Activated CD8-positive, alpha-beta memory T cell treated with anti-CD3 and anti-CD28 coated beads, Interleukin-2, amount 50 U/mL, for 1 hour (primary cell): ENCODE data around the gene NFASC.

Experiments
- DNase-seq: peaks from one replicate; pipeline ENCODE4 v3.0.0-alpha.2; 2020; ENCODE audit errors: extremely low read depth

Gene NFASC

GRCh38 chr1:204889681-204890383 is 19.2 kb downstream of the NFASC start:
- DNase-seq = no peak

GRCh38 chr1:204891860-204892259 is 21.2 kb downstream of the NFASC start:
- no peak for DNase-seq

DNA sequence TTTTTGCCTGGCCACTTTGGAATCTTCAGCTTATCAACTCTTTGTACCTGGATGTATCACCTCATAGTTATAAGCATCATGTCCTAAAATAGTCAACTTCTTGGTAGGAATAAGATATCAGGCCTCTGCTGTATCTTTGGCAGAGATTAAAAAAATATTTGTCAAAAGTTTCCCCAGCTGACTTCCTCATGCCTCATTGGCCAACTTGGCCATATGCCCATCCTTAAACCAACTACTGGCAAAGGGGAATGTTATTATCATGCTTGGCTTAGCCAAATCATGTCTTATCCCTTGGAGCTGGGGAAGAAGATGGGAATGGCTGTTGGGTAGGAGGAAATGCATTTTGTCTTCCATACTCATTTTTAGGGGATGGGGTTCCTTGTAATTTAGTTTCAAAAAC is 23.4 kb downstream of the NFASC start:
- no peak for DNase-seq

DNA sequence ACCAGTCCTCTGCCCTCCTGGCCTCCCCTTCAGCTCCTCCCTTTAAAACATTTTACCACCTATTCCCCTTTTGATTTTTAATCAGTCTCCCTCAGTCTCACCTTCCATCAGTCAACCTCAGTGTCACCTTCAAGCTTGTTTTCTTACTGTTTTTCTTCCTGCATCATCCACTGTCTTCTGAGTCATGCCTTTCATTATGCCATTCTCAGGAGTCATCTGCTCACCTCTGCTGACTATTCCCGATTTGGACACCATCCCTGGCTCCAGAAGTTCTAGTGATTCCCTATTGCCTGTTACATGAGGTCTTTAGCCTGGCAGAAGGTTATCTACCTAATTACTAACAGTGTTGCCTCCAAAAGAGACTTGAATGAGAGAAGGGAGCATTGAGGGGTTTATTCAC is 23.9 kb downstream of the NFASC start:
- no peak for DNase-seq

- no peak for DNase-seq
These were observed 25.4 kb downstream of the NFASC start for GRCh38 chr1:204896023-204896422.

DNA sequence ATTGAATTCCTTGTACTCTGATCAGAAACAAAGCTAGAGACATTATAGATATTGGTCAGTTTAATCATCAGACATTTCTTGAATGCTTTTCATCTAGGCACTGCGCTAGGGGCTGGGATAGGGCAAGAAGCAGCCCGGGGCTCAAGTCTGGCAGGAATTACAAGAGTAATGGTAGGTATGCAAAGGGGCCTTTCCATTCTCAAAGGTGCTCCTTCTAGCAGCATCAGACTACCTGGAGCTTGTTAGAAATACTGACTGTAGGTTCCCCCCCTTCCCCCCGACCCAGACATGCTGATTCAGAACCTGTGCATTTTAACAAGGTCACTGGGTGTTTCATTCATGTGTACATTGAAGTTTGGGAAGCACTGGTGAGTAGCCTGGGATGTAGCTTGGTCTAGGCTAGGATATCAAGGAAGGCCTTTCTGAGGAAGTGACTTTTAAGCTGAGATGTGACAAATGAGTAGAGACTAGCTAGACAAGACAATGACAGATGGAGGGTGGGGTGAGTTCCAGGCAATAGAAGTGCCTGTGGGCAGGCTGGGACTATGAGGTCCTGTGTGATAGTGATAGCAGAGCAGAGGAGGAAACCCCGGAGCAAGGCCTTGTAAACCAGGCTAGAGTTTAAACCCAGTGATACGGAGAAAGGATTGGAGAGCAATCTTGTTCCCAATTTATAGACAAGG is 26.3 kb downstream of the NFASC start:
- DNase-seq = no peak

DNA sequence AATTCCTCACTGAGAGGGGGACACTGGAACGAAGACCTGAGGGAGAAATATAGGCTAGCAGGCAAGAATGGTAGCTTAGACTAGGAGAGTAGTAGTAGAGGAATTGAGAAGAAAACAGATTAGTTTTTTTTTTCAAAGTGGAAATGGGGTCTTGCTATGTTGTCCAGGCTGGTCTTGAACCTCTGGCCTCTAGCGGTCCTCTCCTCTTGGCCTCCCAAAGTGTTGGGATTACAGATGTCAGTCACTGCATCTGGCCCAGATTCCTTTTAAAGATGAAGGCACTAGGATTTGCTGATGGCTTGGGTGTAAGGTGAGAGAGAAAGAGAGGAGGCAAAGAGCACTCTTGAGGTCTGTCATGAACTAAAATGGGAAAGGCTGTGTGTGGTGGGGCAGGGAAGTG is 30.1 kb downstream of the NFASC start:
- no peak for DNase-seq

- DNase-seq = no peak
These were observed 32.0 kb downstream of the NFASC start for GRCh38 chr1:204902671-204903070.

DNA sequence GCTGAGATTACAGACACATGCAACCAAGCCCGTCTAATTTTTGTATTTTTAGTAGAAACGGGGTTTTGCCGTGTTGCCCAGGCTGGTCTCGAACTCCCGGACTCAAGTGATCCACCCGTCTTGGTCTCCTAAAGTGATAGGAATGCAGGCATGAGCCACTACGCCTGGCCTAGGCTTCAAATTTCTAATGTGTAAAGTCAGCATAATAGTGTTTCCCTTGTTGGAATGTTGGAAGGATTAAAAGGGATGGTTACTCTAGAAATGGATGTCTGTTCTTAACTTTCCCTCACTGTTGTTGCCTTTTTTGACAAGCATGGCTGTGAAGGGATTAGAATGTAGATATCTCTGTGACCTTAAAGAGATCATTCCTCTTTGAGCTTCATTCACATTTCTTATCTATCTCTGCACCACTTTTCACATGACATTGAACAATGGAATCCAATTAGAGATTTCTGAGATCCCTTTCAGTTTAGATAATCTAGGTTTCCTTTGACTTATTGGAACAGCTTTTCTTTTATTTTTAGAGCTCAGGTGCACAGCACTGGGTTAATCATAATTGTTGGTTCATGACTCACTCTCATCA is 33.7 kb downstream of the NFASC start:
- DNase-seq = no peak

GRCh38 chr1:204909109-204909508 is 38.4 kb downstream of the NFASC start:
- no peak for DNase-seq

GRCh38 chr1:204915861-204916495 is 45.3 kb downstream of the NFASC start:
- DNase-seq = no peak

DNA sequence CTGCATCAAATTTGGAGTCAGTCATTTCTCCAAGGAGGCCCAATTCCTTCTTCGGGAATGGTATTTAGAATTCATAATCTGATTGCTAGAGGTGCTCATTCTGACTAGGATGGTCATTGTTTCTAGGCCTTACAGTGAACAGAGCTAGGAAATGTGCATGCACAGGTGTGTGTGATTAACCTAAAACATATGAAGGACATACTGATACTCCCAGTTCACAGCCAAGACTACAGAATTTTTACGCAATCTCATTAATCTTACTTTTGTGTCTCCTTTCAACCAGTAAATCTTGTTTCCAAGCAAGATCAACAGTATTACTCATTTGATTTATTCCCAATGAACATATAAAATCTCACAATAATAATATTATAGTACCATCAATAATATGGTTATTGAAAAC is 47.1 kb downstream of the NFASC start:
- no peak for DNase-seq

GRCh38 chr1:204920511-204920910 is 49.8 kb downstream of the NFASC start:
- DNase-seq = no peak

- DNase-seq = no peak
These were observed 50.3 kb downstream of the NFASC start for GRCh38 chr1:204920967-204921366.

DNA sequence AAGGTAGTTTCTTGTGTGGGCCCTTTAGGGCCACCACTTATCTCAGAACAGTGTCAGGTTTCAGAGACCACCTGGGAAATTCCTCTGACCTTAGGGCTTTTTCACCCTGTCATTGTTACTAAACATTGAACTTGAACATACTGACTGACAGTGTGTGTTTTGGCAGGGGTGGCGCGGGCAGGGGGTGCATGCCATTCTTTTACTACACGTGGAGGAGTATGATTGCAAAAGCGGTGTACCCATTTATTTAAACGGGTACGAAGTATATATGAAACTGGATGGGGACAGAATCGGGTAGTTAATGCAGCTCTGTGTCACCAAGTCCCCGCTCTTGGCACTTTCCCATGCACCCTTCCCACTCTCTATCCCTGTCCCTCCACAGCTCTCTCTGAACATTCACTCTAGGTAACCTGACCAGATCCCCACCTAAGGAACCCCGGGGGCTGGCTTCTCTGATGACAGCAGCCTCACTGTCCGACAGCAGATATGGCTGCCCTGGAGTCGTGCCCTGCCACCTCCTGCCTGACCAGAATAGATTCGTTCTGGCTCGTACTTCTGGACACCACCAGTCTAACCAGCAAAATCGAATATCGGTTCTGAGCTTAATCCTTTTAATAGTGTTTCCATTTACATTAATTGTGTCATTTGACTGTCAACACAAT is 51.3 kb downstream of the NFASC start:
- no peak for DNase-seq

DNA sequence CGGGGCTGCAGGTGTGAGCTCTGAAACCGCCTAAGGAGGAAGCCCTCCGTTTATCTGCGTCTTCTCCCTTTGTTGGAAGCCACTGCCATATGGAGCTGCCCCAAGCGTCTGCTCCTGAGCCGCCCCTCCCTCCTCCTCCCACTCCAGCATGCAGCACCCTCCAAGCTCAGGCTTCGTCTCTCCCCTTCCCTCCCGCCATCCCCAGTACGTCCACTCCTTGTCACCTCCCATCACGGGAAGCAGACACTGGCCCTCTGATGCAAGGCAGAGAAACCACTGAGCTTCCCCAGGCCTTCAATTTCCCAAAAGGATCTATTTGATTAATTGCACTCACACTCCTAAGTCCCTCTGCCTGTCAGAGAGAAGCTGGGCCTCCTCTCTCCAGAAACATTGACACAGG is 52.5 kb downstream of the NFASC start:
- DNase-seq = no peak

GRCh38 chr1:204923626-204924012 is 53.0 kb downstream of the NFASC start:
- DNase-seq = no peak

GRCh38 chr1:204924013-204924759 is 53.5 kb downstream of the NFASC start:
- DNase-seq = no peak

DNA sequence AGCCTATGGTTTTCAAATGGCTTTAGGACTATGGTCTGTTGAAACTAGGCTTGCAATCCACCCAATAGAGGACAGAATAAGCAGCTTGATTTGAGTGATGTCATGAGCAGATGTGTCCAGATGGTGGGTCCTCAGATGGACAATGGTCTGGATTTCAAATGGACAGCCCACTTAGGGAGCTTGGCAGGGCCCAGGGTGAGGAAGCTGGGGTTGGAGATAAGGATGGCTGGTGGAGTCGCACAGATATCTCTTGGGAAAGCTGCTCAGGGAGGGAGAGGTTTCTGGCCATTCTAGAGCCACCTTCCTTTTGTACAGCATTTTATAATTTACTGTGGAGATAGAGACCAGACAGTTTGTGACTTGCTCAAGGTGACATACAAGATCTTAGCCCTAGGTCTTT is 55.0 kb downstream of the NFASC start:
- DNase-seq = no peak

DNA sequence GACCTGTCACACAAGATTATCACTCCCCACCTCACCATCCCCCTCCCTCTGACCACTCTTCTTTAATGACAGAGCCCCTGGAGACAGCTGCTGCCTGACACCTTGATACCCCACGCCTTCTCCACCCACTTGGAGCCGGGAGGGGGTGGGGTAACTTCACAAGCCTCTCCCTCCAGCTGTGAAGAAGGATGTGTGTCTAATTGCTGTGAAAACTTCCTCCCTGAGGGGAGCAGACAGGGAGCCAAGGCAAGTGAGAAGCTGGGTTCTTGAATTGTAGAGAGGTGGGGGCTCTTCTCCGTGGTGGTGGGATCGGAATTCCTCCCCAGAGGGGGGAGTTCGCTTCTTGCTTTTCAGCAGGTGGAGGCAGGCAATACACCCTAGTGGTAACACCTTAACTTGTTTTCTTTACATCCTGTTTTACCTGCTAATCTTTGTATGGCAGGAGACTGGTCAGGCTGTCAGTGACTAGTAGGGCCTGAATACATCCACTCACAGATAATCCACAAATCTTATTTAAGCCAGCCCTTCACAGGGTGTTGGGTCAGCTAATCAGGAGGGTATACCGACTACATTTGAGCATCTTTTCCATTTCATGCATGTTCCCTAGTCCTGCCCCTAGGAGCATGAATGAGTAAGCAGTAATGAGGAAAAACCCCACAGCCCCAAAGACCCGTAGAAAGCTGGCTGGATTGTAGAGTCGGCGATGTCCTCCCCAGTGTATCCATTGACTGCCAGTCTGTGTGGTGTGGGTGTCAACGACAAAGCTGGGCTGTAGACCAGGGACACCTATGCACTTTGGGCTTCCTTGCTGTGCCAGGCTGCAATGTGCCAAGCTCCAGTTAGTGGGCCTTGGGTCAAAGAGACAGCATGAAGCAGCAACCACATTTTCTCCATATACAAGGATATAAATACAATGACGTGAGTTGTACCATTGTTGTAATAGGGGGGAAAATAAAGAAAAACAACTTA is 57.3 kb downstream of the NFASC start:
- no peak for DNase-seq
